OCI-LY3 (cell line): ENCODE measurements around the gene PRSS50.

Experiments
- H2AFZ ChIP-seq: fragments of 200-600, 300-600 bp; shearing (Covaris generic); 2 replicates; pipeline ENCODE4 v1.6.0; 2014; ENCODE audit warnings: antibody characterized with exemption, low read depth, low read length
- H3K27ac ChIP-seq: fragments of 200-600, 300-600 bp; sonication (generic); 2 replicates; pipeline ENCODE4 v1.5.1; 2014; ENCODE audit warnings: mild to moderate bottlenecking, low read length, moderate library complexity, mixed read lengths
- H3K27me3 ChIP-seq: fragments of 200-600, 300-600 bp; sonication (generic); 2 replicates; pipeline ENCODE4 v1.6.1; 2014; ENCODE audit warnings: low read depth, low read length, mixed read lengths
- H3K36me3 ChIP-seq: fragments of 200-600, 300-600 bp; sonication (generic); replicated peaks from 2 replicates; pipeline ENCODE3; 2014; ENCODE audit warnings: low read depth, low read length, mixed read lengths
- H3K4me1 ChIP-seq: fragments of 300-600, 200-600 bp; sonication (generic); 2 replicates; pipeline ENCODE4 v1.6.1; 2014; ENCODE audit warnings: low read length, mixed read lengths
- H3K4me2 ChIP-seq: fragments of 200-600, 300-600 bp; sonication (generic); 2 replicates; pipeline ENCODE4 v1.6.1; 2014; ENCODE audit warnings: low read length, mixed read lengths
- H3K4me3 ChIP-seq: fragments of 300-600, 200-600 bp; sonication (generic); 2 replicates; pipeline ENCODE4 v1.5.1; 2014; ENCODE audit warnings: antibody characterized with exemption, mild to moderate bottlenecking, low read length, moderate library complexity
- H3K79me2 ChIP-seq: fragments of 300-600, 200-600 bp; shearing (Covaris generic); 2 replicates; pipeline ENCODE4 v1.6.1; 2014; ENCODE audit warnings: mild to moderate bottlenecking, low read length, mixed read lengths
- H3K9ac ChIP-seq: fragments of 300-600, 200-600 bp; shearing (Covaris generic); 2 replicates; pipeline ENCODE4 v1.6.0; 2014; ENCODE audit warnings: mild to moderate bottlenecking, low read length, moderate library complexity
- H3K9me3 ChIP-seq: fragments of 200-600, 300-600 bp; shearing (Covaris generic); 2 replicates; pipeline ENCODE4 v1.6.1; 2014; ENCODE audit warnings: low read length, mixed read lengths; ENCODE audit not compliant: insufficient read depth
- H4K20me1 ChIP-seq: fragments of 200-600, 300-600 bp; sonication (generic); 2 replicates; pipeline ENCODE4 v1.6.1; 2016; ENCODE audit warnings: low read length, mixed read lengths; ENCODE audit not compliant: insufficient read depth
- EZH2phosphoT487 ChIP-seq: fragments of 200-600 bp; shearing (Covaris generic); IDR thresholded peaks from 2 replicates; pipeline ENCODE4 v1.6.1; 2018; ENCODE audit warnings: antibody characterized with exemption, mixed run types, low read depth
- TF ChIP-seq, protein P1 (sequence below): fragments of 200-600, 300-600 bp; sonication (generic); IDR thresholded peaks from 2 replicates; pipeline ENCODE4 v1.5.1; 2014; ENCODE audit warnings: antibody characterized with exemption, low read length, low read depth

PRSS50 gene

DNA sequence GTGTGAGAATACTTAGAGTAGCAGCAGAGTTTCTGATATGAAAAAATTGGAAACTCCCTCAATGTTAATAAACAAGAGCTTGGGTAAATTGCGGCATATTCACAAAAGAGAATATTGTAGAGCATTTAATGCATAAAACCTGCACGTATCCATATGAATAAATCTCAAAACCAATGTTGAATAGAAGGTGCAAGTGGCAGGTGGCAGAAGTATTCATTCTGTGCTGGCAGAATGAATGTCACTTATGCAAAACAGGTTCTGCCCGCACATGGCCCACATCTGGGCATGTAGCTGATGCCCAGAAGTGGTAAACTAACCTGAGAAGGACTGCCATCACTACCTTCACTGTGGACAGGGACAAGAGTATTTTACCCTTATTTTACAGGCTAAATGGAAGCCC lies 14.1 kb upstream of the PRSS50 start:
- no peak overlapping the region for H2AFZ ChIP-seq
- H4K20me1 ChIP-seq: no peaks in the 10 kb centered on the region
- no peaks in the 10 kb centered on the region for H3K79me2 ChIP-seq
- no peak overlapping the region for H3K4me3 ChIP-seq
- H3K27me3 ChIP-seq: peaks cover 26% of the 10 kb centered on the region
- H3K9me3 ChIP-seq: no peaks in the 10 kb centered on the region
- no peaks in the 10 kb centered on the region for H3K36me3 ChIP-seq
- TF ChIP-seq EZH2phosphoT487: no peak
- TF ChIP-seq, protein P1, sequence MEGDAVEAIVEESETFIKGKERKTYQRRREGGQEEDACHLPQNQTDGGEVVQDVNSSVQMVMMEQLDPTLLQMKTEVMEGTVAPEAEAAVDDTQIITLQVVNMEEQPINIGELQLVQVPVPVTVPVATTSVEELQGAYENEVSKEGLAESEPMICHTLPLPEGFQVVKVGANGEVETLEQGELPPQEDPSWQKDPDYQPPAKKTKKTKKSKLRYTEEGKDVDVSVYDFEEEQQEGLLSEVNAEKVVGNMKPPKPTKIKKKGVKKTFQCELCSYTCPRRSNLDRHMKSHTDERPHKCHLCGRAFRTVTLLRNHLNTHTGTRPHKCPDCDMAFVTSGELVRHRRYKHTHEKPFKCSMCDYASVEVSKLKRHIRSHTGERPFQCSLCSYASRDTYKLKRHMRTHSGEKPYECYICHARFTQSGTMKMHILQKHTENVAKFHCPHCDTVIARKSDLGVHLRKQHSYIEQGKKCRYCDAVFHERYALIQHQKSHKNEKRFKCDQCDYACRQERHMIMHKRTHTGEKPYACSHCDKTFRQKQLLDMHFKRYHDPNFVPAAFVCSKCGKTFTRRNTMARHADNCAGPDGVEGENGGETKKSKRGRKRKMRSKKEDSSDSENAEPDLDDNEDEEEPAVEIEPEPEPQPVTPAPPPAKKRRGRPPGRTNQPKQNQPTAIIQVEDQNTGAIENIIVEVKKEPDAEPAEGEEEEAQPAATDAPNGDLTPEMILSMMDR: no peak
- H3K4me2 ChIP-seq: no peak overlapping the region
- peaks cover 6% of the 10 kb centered on the region for H3K4me1 ChIP-seq
- H3K9ac ChIP-seq: no peak overlapping the region
- no peak overlapping the region for H3K27ac ChIP-seq

DNA sequence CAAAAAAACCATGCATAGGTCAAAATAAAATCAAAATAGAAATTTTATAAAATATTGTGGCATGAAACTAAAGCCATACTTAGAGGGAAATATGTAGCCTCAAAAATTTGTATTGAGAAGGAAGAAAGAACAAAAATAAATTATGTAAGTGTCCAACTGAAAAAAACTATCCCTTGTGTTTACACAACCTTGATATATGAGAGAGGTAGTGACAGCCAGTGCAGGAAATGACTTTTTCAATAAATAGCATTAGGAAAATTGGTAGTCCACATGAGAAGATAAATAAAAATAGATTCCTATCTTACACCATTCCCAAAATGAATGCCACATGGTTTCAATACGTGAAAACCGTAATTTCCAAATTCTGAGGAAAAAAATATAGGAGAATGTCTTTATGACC lies 13.2 kb upstream of the PRSS50 start:
- Histone ChIP-seq H2AFZ (no peak overlapping the region), H3K4me3 (no peak overlapping the region), H3K36me3 (no peaks in the 10 kb centered on the region), H3K4me1 (peaks cover 6% of the 10 kb centered on the region), H3K4me2 (no peak overlapping the region), H3K79me2 (no peaks in the 10 kb centered on the region), H3K27me3 (peaks cover 28% of the 10 kb centered on the region), H3K9ac (no peak overlapping the region), H3K27ac (no peak overlapping the region), H3K9me3 (no peaks in the 10 kb centered on the region), H4K20me1 (no peaks in the 10 kb centered on the region)
- TF ChIP-seq, protein P1: no peak
- no peak for TF ChIP-seq EZH2phosphoT487

DNA sequence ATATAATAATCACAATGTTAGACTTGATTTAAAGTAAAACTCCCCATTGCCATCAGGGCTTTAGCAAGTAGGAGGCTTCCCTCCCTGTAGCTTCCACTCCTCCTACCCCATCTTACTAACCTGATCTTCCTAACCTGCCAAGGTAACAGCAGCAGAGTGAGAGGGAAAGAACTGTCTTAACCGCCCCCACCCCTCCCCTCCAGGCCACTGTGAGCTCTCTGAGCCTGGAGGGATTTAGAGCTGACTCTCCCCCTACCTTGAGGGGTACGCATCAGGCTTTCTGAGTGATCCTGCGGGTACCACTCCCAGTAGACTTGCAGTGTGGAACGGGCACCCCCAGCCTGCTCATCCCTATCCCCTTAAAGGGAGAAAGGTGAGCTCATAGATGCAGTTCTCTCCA lies 11.4 kb upstream of the PRSS50 start:
- Histone ChIP-seq H2AFZ (no peak overlapping the region), H3K27me3 (peaks cover 32% of the 10 kb centered on the region), H3K4me1 (peaks cover 6% of the 10 kb centered on the region), H3K4me3 (no peak overlapping the region), H3K9ac (no peak overlapping the region), H3K4me2 (no peak overlapping the region), H4K20me1 (no peaks in the 10 kb centered on the region), H3K36me3 (no peaks in the 10 kb centered on the region), H3K27ac (no peak overlapping the region), H3K79me2 (no peaks in the 10 kb centered on the region), H3K9me3 (no peaks in the 10 kb centered on the region)
- TF ChIP-seq, protein P1: no peak
- TF ChIP-seq EZH2phosphoT487: no peak

DNA sequence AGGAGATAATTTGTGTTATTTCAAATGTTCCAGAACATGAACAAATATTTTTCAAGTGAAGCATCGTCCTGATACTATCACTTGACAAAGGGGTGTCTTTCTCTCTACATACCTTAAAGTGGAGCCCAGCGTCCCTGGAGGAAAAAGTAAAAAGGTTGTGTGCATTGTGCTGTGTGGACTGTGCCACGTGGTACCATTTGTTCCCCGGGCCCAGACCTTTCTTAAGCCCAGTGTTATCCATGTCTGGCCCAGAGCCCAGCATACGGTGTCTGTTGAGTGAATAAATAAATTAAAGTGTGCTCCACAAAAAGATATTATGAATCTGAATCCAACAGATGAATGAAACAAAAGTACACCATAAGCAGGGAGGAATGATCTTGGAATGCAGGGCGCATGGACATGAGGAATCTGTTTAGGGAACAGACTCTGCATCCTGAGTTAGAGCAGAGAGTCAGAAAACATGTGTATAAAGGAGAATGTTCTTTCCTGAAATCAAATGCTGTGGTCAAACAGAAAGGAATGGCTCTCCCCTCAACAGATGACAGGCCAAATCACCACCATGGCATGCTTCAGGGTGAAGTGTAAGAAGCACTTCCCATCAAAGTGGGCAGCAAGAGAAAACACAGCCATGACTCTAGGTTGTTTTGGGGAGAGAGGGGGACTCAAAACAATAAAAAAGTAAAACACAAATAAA lies 8.1 kb upstream of the PRSS50 start:
- TF ChIP-seq, protein P1: no peak
- Histone ChIP-seq H2AFZ (no peak overlapping the region), H3K36me3 (no peaks in the 10 kb centered on the region), H3K27me3 (peaks cover 24% of the 10 kb centered on the region), H3K4me1 (no peaks in the 10 kb centered on the region), H3K9me3 (no peaks in the 10 kb centered on the region), H3K4me3 (no peak overlapping the region), H4K20me1 (no peaks in the 10 kb centered on the region), H3K79me2 (no peaks in the 10 kb centered on the region), H3K27ac (no peak overlapping the region), H3K9ac (no peak overlapping the region), H3K4me2 (no peak overlapping the region)
